Breast epithelium (tissue), 3 donors: Measurements from ENCODE around the gene DDX43.

Source experiments
- CTCF ChIP-seq, 3 donors: fragments of 450-650 bp; IDR thresholded peaks; one replicate each; pipeline ENCODE4 v1.5.1; 2016 to 2017; ENCODE audit warnings: antibody characterized with exemption in 3 of 3, mild to moderate bottlenecking in 3 of 3, moderate library complexity in 3 of 3
- POLR2A ChIP-seq: fragments of 450-650 bp; IDR thresholded peaks from one replicate; pipeline ENCODE4 v1.6.1; 2016; ENCODE audit warnings: antibody characterized with exemption, mild to moderate bottlenecking, moderate library complexity
- POLR2AphosphoS5 ChIP-seq, 3 donors: sonication (generic); formaldehyde crosslinking; IDR thresholded peaks; one replicate each; pipeline ENCODE4 v1.6.1; 2017; ENCODE audit warnings: antibody characterized with exemption in 3 of 3

- no peak for TF ChIP-seq POLR2A
- TF ChIP-seq POLR2AphosphoS5 (IDR thresholded peaks at IDR 0.05), result no peak
- TF ChIP-seq CTCF (IDR thresholded peaks at IDR 0.05), result no peak
Measured at GRCh38 chr6:73460056-73460455, 65.4 kb downstream of the DDX43 start.
